HEK293 (cell line): ENCODE data around the gene ZFYVE19.
A peak's percentile ranks its signal among the peaks of the same experiment; 100 is the strongest.

Source experiments
- CTCF ChIA-PET: fragments of 350-600 bp; formaldehyde crosslinking; extraction: SDS; loops from one replicate; lab custom pipeline; 2021; ENCODE audit warnings: antibody characterized with exemption; lab: Yijun Ruan, JAX
- POLR2A ChIA-PET: fragments of 300-600 bp; formaldehyde crosslinking; extraction: SDS; loops from one replicate; lab custom pipeline; 2020; ENCODE audit warnings: antibody characterized with exemption, inconsistent platforms; lab: Yijun Ruan, JAX
- H3K27ac ChIP-seq: fragments of 200-500 bp; sonication (Bioruptor generic); 2 replicates; pipeline ENCODE4 v1.5.1; 2014; ENCODE audit warnings: low read depth, low read length, control low read depth, inconsistent platforms; ENCODE audit errors: extremely low read depth
- H3K36me3 ChIP-seq, 2 experiments: fragments of 200-500 bp in 1 of 2; sonication (Bioruptor generic) in 1 of 2; 1 replicate in 1 of 2; 2 replicates in 1 of 2; pipeline ENCODE4 v1.5.1; 2014 to 2017; ENCODE audit warnings: inconsistent platforms in 2 of 2, low read length in 2 of 2; ENCODE audit not compliant: control insufficient read depth in 2 of 2, insufficient read depth in 1 of 2
- H3K4me1 ChIP-seq: fragments of 200-500 bp; sonication (Bioruptor generic); 2 replicates; pipeline ENCODE4 v1.5.1; 2014; ENCODE audit warnings: mild to moderate bottlenecking, low read length, inconsistent platforms; ENCODE audit not compliant: control insufficient read depth, insufficient read depth
- H3K4me3 ChIP-seq: 2 replicates; pipeline ENCODE4 v1.5.1; 2011; ENCODE audit warnings: low read depth, mild to moderate bottlenecking, control low read depth, low read length, moderate library complexity
- H3K9me3 ChIP-seq: fragments of 200-500 bp; sonication (Bioruptor generic); 2 replicates; pipeline ENCODE4 v1.5.1; 2014; ENCODE audit warnings: low read depth, low read length, inconsistent platforms; ENCODE audit not compliant: control insufficient read depth, insufficient read depth
- AEBP2 ChIP-seq: fragments of 450-650 bp; formaldehyde crosslinking; IDR thresholded peaks from 2 replicates; pipeline ENCODE4 v1.5.1; 2016; ENCODE audit warnings: missing biosample characterization, missing genetic modification characterization, borderline replicate concordance
- BCL6B ChIP-seq: fragments of 450-650 bp; formaldehyde crosslinking; IDR thresholded peaks from 2 replicates; pipeline ENCODE4 v1.5.1; 2017; ENCODE audit warnings: missing biosample characterization, missing genetic modification characterization
- GFI1B ChIP-seq: fragments of 450-650 bp; formaldehyde crosslinking; IDR thresholded peaks from 2 replicates; pipeline ENCODE4 v1.5.1; 2016; ENCODE audit warnings: missing biosample characterization, missing genetic modification characterization
- KLF10 ChIP-seq: fragments of 450-650 bp; IDR thresholded peaks from 2 replicates; pipeline ENCODE4 v1.5.1; 2018; ENCODE audit warnings: missing biosample characterization, mild to moderate bottlenecking, missing genetic modification characterization
- KLF16 ChIP-seq: fragments of 450-650 bp; formaldehyde crosslinking; IDR thresholded peaks from 2 replicates; pipeline ENCODE4 v1.5.1; 2017; ENCODE audit warnings: missing biosample characterization, missing genetic modification characterization
- KLF9 ChIP-seq: fragments of 450-650 bp; formaldehyde crosslinking; IDR thresholded peaks from 2 replicates; pipeline ENCODE4 v1.5.1; 2016; ENCODE audit warnings: missing biosample characterization, missing genetic modification characterization, low read depth
- OSR2 ChIP-seq: fragments of 450-650 bp; formaldehyde crosslinking; IDR thresholded peaks from 2 replicates; pipeline ENCODE4 v1.5.1; 2016; ENCODE audit warnings: missing biosample characterization, missing genetic modification characterization
- REST ChIP-seq: fragments of 450-650 bp; formaldehyde crosslinking; IDR thresholded peaks from 2 replicates; pipeline ENCODE4 v1.5.1; 2016; ENCODE audit warnings: missing biosample characterization, missing genetic modification characterization
- SP7 ChIP-seq: fragments of 450-650 bp; formaldehyde crosslinking; IDR thresholded peaks from 2 replicates; pipeline ENCODE4 v1.5.1; 2016; ENCODE audit warnings: missing biosample characterization, missing genetic modification characterization
- YY1 ChIP-seq: fragments of 450-650 bp; formaldehyde crosslinking; IDR thresholded peaks from 2 replicates; pipeline ENCODE4 v1.5.1; 2018; ENCODE audit warnings: missing biosample characterization, missing genetic modification characterization
- ZNF146 ChIP-seq: fragments of 450-650 bp; formaldehyde crosslinking; IDR thresholded peaks from 2 replicates; pipeline ENCODE4 v1.5.1; 2016; ENCODE audit warnings: missing biosample characterization, missing genetic modification characterization
- ZNF174 ChIP-seq: fragments of 450-650 bp; formaldehyde crosslinking; IDR thresholded peaks from 2 replicates; pipeline ENCODE4 v1.5.0; 2017; ENCODE audit warnings: missing biosample characterization, mild to moderate bottlenecking, missing genetic modification characterization
- ZNF302 ChIP-seq: fragments of 450-650 bp; formaldehyde crosslinking; IDR thresholded peaks from 2 replicates; pipeline ENCODE4 v1.5.1; 2016; ENCODE audit warnings: missing biosample characterization, missing genetic modification characterization, low read depth
- ZNF335 ChIP-seq: fragments of 450-650 bp; formaldehyde crosslinking; conservative IDR thresholded peaks from 2 replicates; pipeline ENCODE4 v1.5.1; 2016; ENCODE audit warnings: missing biosample characterization, missing genetic modification characterization
- ZNF398 ChIP-seq: fragments of 450-650 bp; formaldehyde crosslinking; IDR thresholded peaks from 2 replicates; pipeline ENCODE4 v1.5.1; 2017; ENCODE audit warnings: missing biosample characterization, missing genetic modification characterization
- ZNF624 ChIP-seq: fragments of 450-650 bp; formaldehyde crosslinking; IDR thresholded peaks from 2 replicates; pipeline ENCODE4 v1.5.1; 2017; ENCODE audit warnings: missing biosample characterization, missing genetic modification characterization
- ZNF626 ChIP-seq: fragments of 450-650 bp; sonication (Bioruptor Pico); formaldehyde crosslinking; IDR thresholded peaks from 2 replicates; pipeline ENCODE4 v1.5.1; 2018; ENCODE audit warnings: missing biosample characterization, missing genetic modification characterization, inconsistent platforms
- ZNF747 ChIP-seq: fragments of 450-650 bp; formaldehyde crosslinking; IDR thresholded peaks from 2 replicates; pipeline ENCODE4 v1.5.1; 2016; ENCODE audit warnings: missing biosample characterization, missing genetic modification characterization
- ZNF837 ChIP-seq: fragments of 450-650 bp; formaldehyde crosslinking; IDR thresholded peaks from 2 replicates; pipeline ENCODE4 v1.5.1; 2016; ENCODE audit warnings: missing biosample characterization, missing genetic modification characterization
- TF ChIP-seq, protein P1 (sequence below): fragments of 450-650 bp; formaldehyde crosslinking; IDR thresholded peaks from 2 replicates; pipeline ENCODE4 v1.5.1; 2016; ENCODE audit warnings: missing biosample characterization, missing genetic modification characterization

ZFYVE19 gene

GRCh38 chr15:40785164-40785563 is 21.7 kb upstream of the ZFYVE19 start:
- Histone ChIP-seq H3K27ac (no peak overlapping the region), H3K4me1 (peaks cover 8% of the 10 kb centered on the region), H3K4me3 (no peak overlapping the region), H3K9me3 (no peaks in the 10 kb centered on the region), H3K36me3 (no peaks in the 10 kb centered on the region; a peak in 1 of 3 replicates)
- no peak for TF ChIP-seq REST
- TF ChIP-seq ZNF626 (tag by site-specific recombination): no peak
- POLR2A ChIA-PET: no interaction called here
- CTCF ChIA-PET: interaction anchor here (0.6 to 3.2 kb wide), 10 partner anchors 8 to 445 kb away, joined by 3 to 15 read pairs (median 4); partner anchors contain the start of genes C15orf62, CCDC9B and VPS18

- POLR2A ChIA-PET: no interaction called here
Observed at GRCh38 chr15:40785814-40786213, 21.1 kb upstream of the ZFYVE19 start.

DNA sequence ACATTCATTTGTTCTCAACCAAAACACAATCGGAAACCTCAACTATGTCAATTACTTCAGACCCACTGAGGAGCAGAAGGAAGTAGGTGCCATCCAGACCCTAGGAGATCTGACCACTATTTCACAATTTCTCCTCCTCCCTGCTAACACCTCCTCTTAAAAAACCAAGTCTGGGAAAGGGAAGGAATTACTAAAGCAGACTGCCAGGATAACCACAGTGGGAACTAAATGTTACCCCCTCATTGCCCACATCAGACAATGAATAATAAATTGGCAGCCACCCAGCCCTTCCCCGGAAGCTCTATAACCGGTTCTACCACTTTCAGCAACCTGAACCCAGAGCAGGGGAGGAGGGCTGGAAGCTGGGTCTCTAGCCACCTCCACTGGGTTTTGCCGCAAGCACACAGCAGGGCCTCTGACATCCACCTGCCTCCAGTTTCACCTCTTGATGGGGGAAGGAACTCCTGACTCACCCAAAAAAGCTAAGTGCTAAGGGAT is 19.5 kb upstream of the ZFYVE19 start:
- Histone ChIP-seq H3K27ac (no peak overlapping the region), H3K4me3 (no peak overlapping the region), H3K9me3 (no peaks in the 10 kb centered on the region), H3K4me1 (peaks cover 8% of the 10 kb centered on the region), H3K36me3 (peaks cover 0 to 2% of the 10 kb centered on the region in 2 experiments; a peak in 2 of 3 replicates)
- CTCF ChIA-PET: interaction anchor here (1.5 to 3.6 kb wide), 3 partner anchors 41 to 107 kb away, joined by 5 to 19 read pairs (median 15); partner anchors contain the start of gene VPS18
- POLR2A ChIA-PET: interaction anchor here (0.6 to 1.2 kb wide), 3 partner anchors 14 to 86 kb away, joined by 3 to 4 read pairs (median 3); partner anchors contain the start of genes DNAJC17 and ZFYVE19
- TF ChIP-seq, protein P1, sequence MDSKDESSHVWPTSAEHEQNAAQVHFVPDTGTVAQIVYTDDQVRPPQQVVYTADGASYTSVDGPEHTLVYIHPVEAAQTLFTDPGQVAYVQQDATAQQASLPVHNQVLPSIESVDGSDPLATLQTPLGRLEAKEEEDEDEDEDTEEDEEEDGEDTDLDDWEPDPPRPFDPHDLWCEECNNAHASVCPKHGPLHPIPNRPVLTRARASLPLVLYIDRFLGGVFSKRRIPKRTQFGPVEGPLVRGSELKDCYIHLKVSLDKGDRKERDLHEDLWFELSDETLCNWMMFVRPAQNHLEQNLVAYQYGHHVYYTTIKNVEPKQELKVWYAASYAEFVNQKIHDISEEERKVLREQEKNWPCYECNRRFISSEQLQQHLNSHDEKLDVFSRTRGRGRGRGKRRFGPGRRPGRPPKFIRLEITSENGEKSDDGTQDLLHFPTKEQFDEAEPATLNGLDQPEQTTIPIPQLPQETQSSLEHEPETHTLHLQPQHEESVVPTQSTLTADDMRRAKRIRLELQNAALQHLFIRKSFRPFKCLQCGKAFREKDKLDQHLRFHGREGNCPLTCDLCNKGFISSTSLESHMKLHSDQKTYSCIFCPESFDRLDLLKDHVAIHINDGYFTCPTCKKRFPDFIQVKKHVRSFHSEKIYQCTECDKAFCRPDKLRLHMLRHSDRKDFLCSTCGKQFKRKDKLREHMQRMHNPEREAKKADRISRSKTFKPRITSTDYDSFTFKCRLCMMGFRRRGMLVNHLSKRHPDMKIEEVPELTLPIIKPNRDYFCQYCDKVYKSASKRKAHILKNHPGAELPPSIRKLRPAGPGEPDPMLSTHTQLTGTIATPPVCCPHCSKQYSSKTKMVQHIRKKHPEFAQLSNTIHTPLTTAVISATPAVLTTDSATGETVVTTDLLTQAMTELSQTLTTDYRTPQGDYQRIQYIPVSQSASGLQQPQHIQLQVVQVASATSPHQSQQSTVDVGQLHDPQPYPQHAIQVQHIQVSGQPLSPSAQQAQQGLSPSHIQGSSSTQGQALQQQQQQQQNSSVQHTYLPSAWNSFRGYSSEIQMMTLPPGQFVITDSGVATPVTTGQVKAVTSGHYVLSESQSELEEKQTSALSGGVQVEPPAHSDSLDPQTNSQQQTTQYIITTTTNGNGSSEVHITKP (tag by site-specific recombination): peak; percentile 73
- TF ChIP-seq SP7 (tag by site-specific recombination) (peak; percentile 48; the same call in 1 of the 2 replicates), ZNF398 (tag by site-specific recombination) (peak; percentile 51; the same call in 1 of the 2 replicates), ZNF146 (tag by site-specific recombination) (no peak), ZNF174 (tag by site-specific recombination) (no peak), OSR2 (0 out of 2 replicates have a peak, but pooled peaks have one; percentile 34), GFI1B (tag by site-specific recombination) (no peak)

More at GRCh38 chr15:40785814-40786213, 21.1 kb upstream of the ZFYVE19 start:
- no peak for TF ChIP-seq BCL6B (tag by site-specific recombination)
- no peak for TF ChIP-seq KLF16 (tag by site-specific recombination)
- no peak for TF ChIP-seq AEBP2
- TF ChIP-seq YY1 (tag by site-specific recombination): no peak
- no peak for TF ChIP-seq KLF9 (tag by site-specific recombination)
- no peak for TF ChIP-seq ZNF837 (tag by site-specific recombination)
- TF ChIP-seq ZNF747 (tag by site-specific recombination): no peak
- TF ChIP-seq ZNF624 (tag by site-specific recombination): no peak
- TF ChIP-seq ZNF335 (tag by site-specific recombination): no peak
- TF ChIP-seq KLF10 (tag by site-specific recombination): no peak
- TF ChIP-seq ZNF302 (tag by site-specific recombination): no peak
- H3K9me3 ChIP-seq: no peaks in the 10 kb centered on the region
- H3K4me1 ChIP-seq: peaks cover 8% of the 10 kb centered on the region
- no peak overlapping the region for H3K27ac ChIP-seq
- no peaks in the 10 kb centered on the region; a peak in 1 of 3 replicates for H3K36me3 ChIP-seq
- CTCF ChIA-PET: interaction anchor here (0.6 to 3.6 kb wide), 7 partner anchors 10 to 109 kb away, joined by 4 to 19 read pairs (median 5); no protein-coding TSS in a partner anchor
- no peak overlapping the region for H3K4me3 ChIP-seq
